Ovary (tissue), 9 donors: ENCODE data around the gene CCDC141. TPM values are rescaled to one million over a fixed set of nuclear protein-coding genes. Genes with fewer than 3 reads are reported as not detected.

Experiments used
- DNase-seq, 5 donors: peaks; one replicate each; pipeline ENCODE4 v3.0.0-alpha.2; 2019 to 2020
- H3K27ac ChIP-seq, 2 donors: fragments of 200-600 bp; one replicate each; pipeline versions ENCODE4 v1.5.1 to v1.8.0; 2019 to 2022
- H3K27me3 ChIP-seq: fragments of 200-600 bp; one replicate; pipeline ENCODE4 v1.8.0; 2022
- H3K36me3 ChIP-seq: fragments of 200-600 bp; sonication (generic); one replicate; pipeline ENCODE4 v1.5.1; 2019
- H3K4me1 ChIP-seq: one replicate; pipeline ENCODE4 v1.8.1; 2013; ENCODE audit warnings: mild to moderate bottlenecking, moderate library complexity; ENCODE audit not compliant: insufficient read depth
- H3K4me3 ChIP-seq: fragments of 200-600 bp; sonication (generic); one replicate; pipeline ENCODE4 v1.5.1; 2017
- H3K9me3 ChIP-seq, 2 donors: fragments of 200-600 bp in 1 of 2; sonication (generic) in 1 of 2; one replicate each; pipeline versions ENCODE4 v1.5.1 to v1.8.1; 2013 to 2019; ENCODE audit warnings: mild to moderate bottlenecking in 1 of 2, moderate library complexity in 1 of 2
- EP300 ChIP-seq: sonication (generic); formaldehyde crosslinking; IDR thresholded peaks from one replicate; pipeline ENCODE4 v1.6.1; 2017; ENCODE audit warnings: antibody characterized with exemption
- POLR2A ChIP-seq: fragments of 450-650 bp; IDR thresholded peaks from one replicate; pipeline ENCODE4 v1.6.1; 2017; ENCODE audit warnings: antibody characterized with exemption, mild to moderate bottlenecking, moderate library complexity
- WGBS, 3 donors: extraction: QIAGEN DNeasy Blood & Tissue Kit in 1 of 3; methylation state at CpG; one replicate each; pipeline versions ENCODE4 v1.1.5 to v1.1.7; 2013 to 2017; 5-methylcytosine and 5-hydroxymethylcytosine counted together
- intact Hi-C, 4 donors: fragments of 100-400 bp; cut with DNase I; formaldehyde crosslinking; loops; one replicate each; pipeline versions ENCODE4 v1.11.0 to v1.15.1; 2022 to 2023
- polyA plus RNA-seq, 2 donors: library from polyadenylated mRNA; stranded (reverse); fragments of 200-250 nt in 1 of 2; fragments of 350-450 nt in 1 of 2; fragmentation: Illumina TruSeq in 1 of 2; extraction: RNeasy Lipid Tissue Mini Kit (QIAGEN cat#74804) in 1 of 2; gene quantifications; one replicate each; pipeline ENCODE4 v1.2.3, GENCODE V29; 2013 to 2014
- total RNA-seq, 7 donors: library from RNA; depleted of rRNA in 2 of 7; stranded (reverse); fragments of >200 nt in 2 of 7; fragmentation: NEBNext Ultra II Directional in 3 of 7; extraction: Animal tissue kit (Norgen Biotek cat#: 25700) in 3 of 7; gene quantifications; one replicate each; pipeline versions ENCODE4 v1.1.0 to v1.2.4, GENCODE V29; 2016 to 2023
- TF ChIP-seq, protein P1 (sequence below), 3 donors: fragments of 450-650 bp in 2 of 3; fragments of 200-600 bp in 1 of 3; IDR thresholded peaks; one replicate each; pipeline versions ENCODE4 v1.5.1 to v1.8.0; 2016 to 2022; ENCODE audit warnings: antibody characterized with exemption in 3 of 3, mild to moderate bottlenecking in 1 of 3
- donor health status: DM: no; HTN: no; CAD: no; lungs with moderate emphysema.
- donor health status: DM: no; HTN: no; CAD: no.
- donor health status: Bipolar disorder and iron deficiency.
- donor health status: DM: yes; HTN: yes; CAD: no.
- donor health status: DM: no; HTN: no; CAD: no.
- donor health status: DM: yes; HTN: yes; CAD: no.

Gene CCDC141
- total and polyA plus RNA-seq, 9 donors, result 0.35 to 6.2 (median 0.77) TPM

DNA sequence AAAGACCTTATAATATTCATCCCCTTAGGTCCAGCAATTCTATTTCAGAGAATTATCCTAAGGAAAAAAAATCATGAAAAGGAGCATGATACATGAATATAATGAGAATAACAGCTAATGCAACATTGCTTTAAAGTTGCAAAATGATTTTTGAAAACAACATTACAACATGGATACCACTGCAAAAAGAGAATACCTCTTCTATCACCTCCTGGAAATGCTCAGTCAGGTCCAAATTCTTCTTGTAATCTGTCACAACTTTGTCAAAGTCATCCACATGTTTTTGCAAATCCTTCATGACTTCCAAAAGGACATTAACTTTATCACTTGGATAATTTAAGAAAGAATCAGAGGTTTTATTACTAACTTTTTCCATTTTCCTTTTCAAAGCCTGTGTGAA lies 194.8 kb downstream of the CCDC141 start:
- TF ChIP-seq, protein P1, sequence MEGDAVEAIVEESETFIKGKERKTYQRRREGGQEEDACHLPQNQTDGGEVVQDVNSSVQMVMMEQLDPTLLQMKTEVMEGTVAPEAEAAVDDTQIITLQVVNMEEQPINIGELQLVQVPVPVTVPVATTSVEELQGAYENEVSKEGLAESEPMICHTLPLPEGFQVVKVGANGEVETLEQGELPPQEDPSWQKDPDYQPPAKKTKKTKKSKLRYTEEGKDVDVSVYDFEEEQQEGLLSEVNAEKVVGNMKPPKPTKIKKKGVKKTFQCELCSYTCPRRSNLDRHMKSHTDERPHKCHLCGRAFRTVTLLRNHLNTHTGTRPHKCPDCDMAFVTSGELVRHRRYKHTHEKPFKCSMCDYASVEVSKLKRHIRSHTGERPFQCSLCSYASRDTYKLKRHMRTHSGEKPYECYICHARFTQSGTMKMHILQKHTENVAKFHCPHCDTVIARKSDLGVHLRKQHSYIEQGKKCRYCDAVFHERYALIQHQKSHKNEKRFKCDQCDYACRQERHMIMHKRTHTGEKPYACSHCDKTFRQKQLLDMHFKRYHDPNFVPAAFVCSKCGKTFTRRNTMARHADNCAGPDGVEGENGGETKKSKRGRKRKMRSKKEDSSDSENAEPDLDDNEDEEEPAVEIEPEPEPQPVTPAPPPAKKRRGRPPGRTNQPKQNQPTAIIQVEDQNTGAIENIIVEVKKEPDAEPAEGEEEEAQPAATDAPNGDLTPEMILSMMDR (IDR thresholded peaks at IDR 0.05), result no peak
- TF ChIP-seq POLR2A (no peak), EP300 (no peak)
- Histone ChIP-seq H3K4me1 (peaks cover 3% of the 10 kb centered on the region), H3K27ac (no peak overlapping the region), H3K9me3 (no peaks in the 10 kb centered on the region), H3K4me3 (no peak overlapping the region), H3K27me3 (no peaks in the 10 kb centered on the region), H3K36me3 (no peaks in the 10 kb centered on the region)
- no peak for DNase-seq
- intact Hi-C loops, result no loop called here

DNA sequence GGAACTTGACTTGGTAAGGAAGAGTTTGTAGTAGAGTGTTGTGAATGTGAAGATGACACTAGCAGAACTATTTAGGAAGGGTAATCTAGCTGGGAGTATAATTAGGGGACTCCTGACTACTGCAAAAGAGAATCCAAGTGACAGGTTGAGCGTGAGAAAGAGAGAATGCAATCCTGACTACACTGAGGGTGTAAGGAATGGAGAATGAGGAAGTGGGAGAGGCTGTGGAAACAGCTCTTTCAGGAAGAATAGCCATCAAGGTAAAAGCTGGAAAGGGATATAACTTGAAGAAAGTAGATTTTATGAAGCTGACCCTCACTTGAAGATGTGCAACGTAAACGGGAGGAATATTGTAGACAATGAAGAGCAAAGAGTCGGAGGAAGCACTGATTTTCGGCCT lies 201.6 kb downstream of the CCDC141 start:
- no peak overlapping the region for H3K27ac ChIP-seq
- no peaks in the 10 kb centered on the region for H3K36me3 ChIP-seq
- 96 to 97% (median 97%) methylated on average over 5 of the region's 5 CpGs for WGBS, 3 donors
- no peak for DNase-seq
- H3K9me3 ChIP-seq, result no peaks in the 10 kb centered on the region
- intact Hi-C loops, result no loop called here
- H3K4me1 ChIP-seq, result peaks cover 2% of the 10 kb centered on the region
- TF ChIP-seq EP300 (no peak), POLR2A (no peak)
- TF ChIP-seq, protein P1 (IDR thresholded peaks at IDR 0.05), result no peak
- H3K27me3 ChIP-seq, result no peaks in the 10 kb centered on the region
- H3K4me3 ChIP-seq, result no peak overlapping the region

DNA sequence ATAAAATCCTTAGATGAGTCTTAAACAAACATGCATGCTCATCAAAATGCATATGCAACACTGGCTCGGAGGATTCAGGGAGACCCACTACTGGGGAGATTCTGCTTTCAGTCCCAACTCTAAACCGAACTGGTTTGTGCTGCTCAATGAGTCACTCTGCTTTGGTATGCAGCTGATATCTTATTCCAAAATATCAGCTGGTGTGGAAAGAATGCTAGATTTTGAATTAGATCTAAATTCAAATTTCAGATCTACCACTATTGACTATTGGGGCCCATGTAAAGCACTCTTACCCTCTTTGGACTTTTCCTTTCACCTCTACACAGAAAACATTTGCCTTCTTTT lies 203.5 kb downstream of the CCDC141 start:
- peaks cover 2% of the 10 kb centered on the region for H3K4me1 ChIP-seq
- H3K36me3 ChIP-seq, result no peaks in the 10 kb centered on the region
- H3K4me3 ChIP-seq, result no peak overlapping the region
- no peaks in the 10 kb centered on the region for H3K9me3 ChIP-seq
- intact Hi-C loops, result no loop called here
- 61 to 86% (median 71%) methylated on average over 2 of the region's 2 CpGs for WGBS, 3 donors
- no peak for DNase-seq
- no peak overlapping the region for H3K27ac ChIP-seq
- no peaks in the 10 kb centered on the region for H3K27me3 ChIP-seq
- TF ChIP-seq POLR2A (no peak), EP300 (no peak)
- TF ChIP-seq, protein P1 (IDR thresholded peaks at IDR 0.05), result no peak

DNA sequence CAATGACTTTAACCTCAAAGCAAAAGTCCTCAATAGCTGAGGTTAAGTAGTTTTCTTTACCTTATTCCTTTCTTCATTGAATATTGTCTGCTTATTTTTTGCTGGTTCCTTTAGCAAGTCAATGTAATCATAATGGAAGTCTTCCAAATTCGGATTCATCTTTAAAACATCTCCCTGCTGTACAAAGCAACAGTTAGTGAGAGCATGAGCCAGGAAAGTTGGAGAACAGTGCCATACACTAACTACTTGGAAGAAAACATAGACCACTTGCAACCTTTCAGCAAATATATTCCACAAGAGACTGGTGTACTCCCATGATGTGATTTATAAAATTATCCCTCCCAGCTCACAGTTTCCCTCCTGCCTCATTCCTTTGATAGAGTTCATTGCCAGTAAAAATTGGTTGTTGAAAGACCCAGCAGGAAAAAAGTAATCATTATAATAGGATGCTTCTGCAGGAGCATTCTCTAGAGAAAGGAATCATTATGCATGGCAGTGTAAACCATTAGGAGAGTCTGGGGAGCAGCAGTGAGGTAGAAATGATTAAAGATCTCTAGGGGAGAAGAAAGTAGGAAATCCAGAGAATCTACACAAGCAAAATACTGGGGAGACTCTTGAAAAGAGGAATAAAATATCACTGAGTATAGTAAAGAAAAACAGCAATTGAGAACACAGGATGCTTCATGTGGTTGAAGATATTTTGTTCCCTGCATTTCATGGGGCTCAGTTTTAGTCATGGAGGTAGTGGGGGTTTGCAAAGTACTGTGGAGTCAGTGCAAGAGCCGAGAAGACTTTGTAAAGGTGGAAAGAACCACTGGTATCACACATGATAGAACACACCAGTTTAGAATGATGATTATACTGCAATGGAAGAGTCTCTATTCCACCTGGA lies 204.1 kb downstream of the CCDC141 start:
- intact Hi-C loops, result no loop called here
- TF ChIP-seq POLR2A (no peak), EP300 (no peak)
- TF ChIP-seq, protein P1 (IDR thresholded peaks at IDR 0.05), result no peak
- no peak overlapping the region for H3K27ac ChIP-seq
- no peaks in the 10 kb centered on the region for H3K9me3 ChIP-seq
- H3K27me3 ChIP-seq, result no peaks in the 10 kb centered on the region
- no peak overlapping the region for H3K4me3 ChIP-seq
- 42 to 52% (median 50%) methylated on average over 2 of the region's 2 CpGs for WGBS, 3 donors
- H3K36me3 ChIP-seq, result no peaks in the 10 kb centered on the region
- H3K4me1 ChIP-seq, result peaks cover 2% of the 10 kb centered on the region
- no peak for DNase-seq
